ENCODE measurements around the gene URB2.

DNA sequence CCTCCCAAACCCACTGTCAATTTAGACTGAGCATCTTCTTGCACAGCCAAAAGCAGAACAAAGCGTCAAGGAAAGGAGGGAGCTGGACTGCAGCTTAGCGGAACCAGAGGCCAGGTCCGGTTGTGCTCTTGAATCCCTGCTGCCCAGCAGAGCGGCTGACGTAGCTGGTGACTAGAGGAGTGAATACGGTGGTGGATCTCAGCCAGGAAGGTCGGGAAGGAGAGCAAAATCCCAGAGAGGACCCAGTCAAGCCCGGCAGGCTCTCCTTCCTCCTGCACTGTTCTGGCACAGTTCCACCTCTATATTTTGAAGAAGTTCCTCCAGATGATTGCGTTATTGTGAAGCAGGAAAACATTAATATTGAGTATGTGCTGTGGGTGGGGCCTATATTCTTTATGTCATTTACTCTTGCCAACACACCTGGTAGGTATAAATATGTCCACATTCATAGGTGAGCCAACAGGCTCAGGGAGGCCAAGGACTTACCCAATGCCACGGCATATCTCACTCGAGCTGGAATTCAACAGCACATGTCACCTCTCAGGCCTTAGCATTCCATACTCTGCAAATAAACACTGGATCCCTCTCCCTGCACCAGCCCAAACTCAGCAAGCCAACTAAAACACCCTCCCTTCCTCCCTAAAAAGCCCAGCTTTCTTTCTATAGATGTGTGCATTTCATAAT lies 43.9 kb upstream of the URB2 start:
- TF ChIP-seq, protein P1, sequence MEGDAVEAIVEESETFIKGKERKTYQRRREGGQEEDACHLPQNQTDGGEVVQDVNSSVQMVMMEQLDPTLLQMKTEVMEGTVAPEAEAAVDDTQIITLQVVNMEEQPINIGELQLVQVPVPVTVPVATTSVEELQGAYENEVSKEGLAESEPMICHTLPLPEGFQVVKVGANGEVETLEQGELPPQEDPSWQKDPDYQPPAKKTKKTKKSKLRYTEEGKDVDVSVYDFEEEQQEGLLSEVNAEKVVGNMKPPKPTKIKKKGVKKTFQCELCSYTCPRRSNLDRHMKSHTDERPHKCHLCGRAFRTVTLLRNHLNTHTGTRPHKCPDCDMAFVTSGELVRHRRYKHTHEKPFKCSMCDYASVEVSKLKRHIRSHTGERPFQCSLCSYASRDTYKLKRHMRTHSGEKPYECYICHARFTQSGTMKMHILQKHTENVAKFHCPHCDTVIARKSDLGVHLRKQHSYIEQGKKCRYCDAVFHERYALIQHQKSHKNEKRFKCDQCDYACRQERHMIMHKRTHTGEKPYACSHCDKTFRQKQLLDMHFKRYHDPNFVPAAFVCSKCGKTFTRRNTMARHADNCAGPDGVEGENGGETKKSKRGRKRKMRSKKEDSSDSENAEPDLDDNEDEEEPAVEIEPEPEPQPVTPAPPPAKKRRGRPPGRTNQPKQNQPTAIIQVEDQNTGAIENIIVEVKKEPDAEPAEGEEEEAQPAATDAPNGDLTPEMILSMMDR (IDR thresholded peaks at IDR 0.05) = no peak
- no peak for TF ChIP-seq POLR2A (IDR thresholded peaks at IDR 0.05)

Measured in right lobe of liver (tissue), 4 donors.